ENCODE measurements around the gene TAS2R10.

GRCh38 chr12:10838461-10838860, 12.3 kb upstream of the TAS2R10 start:
- TF ChIP-seq, protein P1, sequence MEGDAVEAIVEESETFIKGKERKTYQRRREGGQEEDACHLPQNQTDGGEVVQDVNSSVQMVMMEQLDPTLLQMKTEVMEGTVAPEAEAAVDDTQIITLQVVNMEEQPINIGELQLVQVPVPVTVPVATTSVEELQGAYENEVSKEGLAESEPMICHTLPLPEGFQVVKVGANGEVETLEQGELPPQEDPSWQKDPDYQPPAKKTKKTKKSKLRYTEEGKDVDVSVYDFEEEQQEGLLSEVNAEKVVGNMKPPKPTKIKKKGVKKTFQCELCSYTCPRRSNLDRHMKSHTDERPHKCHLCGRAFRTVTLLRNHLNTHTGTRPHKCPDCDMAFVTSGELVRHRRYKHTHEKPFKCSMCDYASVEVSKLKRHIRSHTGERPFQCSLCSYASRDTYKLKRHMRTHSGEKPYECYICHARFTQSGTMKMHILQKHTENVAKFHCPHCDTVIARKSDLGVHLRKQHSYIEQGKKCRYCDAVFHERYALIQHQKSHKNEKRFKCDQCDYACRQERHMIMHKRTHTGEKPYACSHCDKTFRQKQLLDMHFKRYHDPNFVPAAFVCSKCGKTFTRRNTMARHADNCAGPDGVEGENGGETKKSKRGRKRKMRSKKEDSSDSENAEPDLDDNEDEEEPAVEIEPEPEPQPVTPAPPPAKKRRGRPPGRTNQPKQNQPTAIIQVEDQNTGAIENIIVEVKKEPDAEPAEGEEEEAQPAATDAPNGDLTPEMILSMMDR (IDR thresholded peaks at IDR 0.05), result no peak
- TF ChIP-seq POLR2A (IDR thresholded peaks at IDR 0.05), result no peak

Measured in esophagus squamous epithelium (tissue), 4 donors.